T-helper 17 cell (primary cell): ENCODE results near the gene NAT14. TPM values are rescaled to one million over a fixed set of nuclear protein-coding genes. Genes with fewer than 3 reads are reported as not detected.
"Not testable (repeated sequence)": the region's sequence is repeated elsewhere in the genome, so short reads cannot be mapped to it uniquely, and the experiment has no call there.

Source experiments
- ATAC-seq: fragments of 150-1000 bp; cut with Tn5 transposase; 2 replicates; pipeline ENCODE4 v1.10.0; 2021; ENCODE audit warnings: mild to moderate bottlenecking, moderate library complexity
- DNase-seq, 3 donors: peaks; one replicate each; pipeline versions ENCODE4 v3.0.0 to v3.0.0-alpha.2; 2020 to 2021
- H3K9me3 ChIP-seq: one replicate; pipeline ENCODE4 v1.7.0; 2013; ENCODE audit warnings: low read length, mild to moderate bottlenecking; ENCODE audit not compliant: control insufficient read depth, poor library complexity, severe bottlenecking
- H3K27ac Mint-ChIP-seq: one replicate; pipeline ENCODE4 v1.8.0; 2022; ENCODE audit warnings: mild to moderate bottlenecking, moderate library complexity, mixed read lengths
- H3K27me3 Mint-ChIP-seq: one replicate; pipeline ENCODE4 v1.8.0; 2022; ENCODE audit warnings: mixed read lengths
- H3K36me3 Mint-ChIP-seq: one replicate; pipeline ENCODE4 v1.8.0; 2022; ENCODE audit warnings: low read depth, mixed read lengths
- H3K4me1 Mint-ChIP-seq: one replicate; pipeline ENCODE4 v1.8.0; 2022; ENCODE audit warnings: mild to moderate bottlenecking, mixed read lengths
- H3K4me3 Mint-ChIP-seq: one replicate; pipeline ENCODE4 v1.8.0; 2022; ENCODE audit warnings: mild to moderate bottlenecking, moderate library complexity, mixed read lengths
- total RNA-seq, 4 donors: library from RNA in 2 of 4; stranded (reverse) in 2 of 4; gene quantifications; one replicate each; pipeline ENCODE4 v1.2.3 and lab custom pipeline; 2022 to 2026

The NAT14 gene
- total RNA-seq, 2 donors from 2014 or later, result 9.1 to 11.9 TPM

- H3K9me3 ChIP-seq, result no peaks in the 10 kb centered on the region
- no peaks in the 10 kb centered on the region for H3K27me3 Mint-ChIP-seq
- no peak overlapping the region for H3K27ac Mint-ChIP-seq
- no peak for ATAC-seq
- no peaks in the 10 kb centered on the region for H3K36me3 Mint-ChIP-seq
- no peaks in the 10 kb centered on the region for H3K4me1 Mint-ChIP-seq
- H3K4me3 Mint-ChIP-seq, result no peak overlapping the region
- no peak for DNase-seq
These were observed 41.5 kb downstream of the NAT14 start for GRCh38 chr19:55526216-55527196.

GRCh38 chr19:55527197-55528029 lies 42.4 kb downstream of the NAT14 start:
- H3K27me3 Mint-ChIP-seq, result no peaks in the 10 kb centered on the region
- H3K27ac Mint-ChIP-seq, result no peak overlapping the region
- H3K4me1 Mint-ChIP-seq, result no peaks in the 10 kb centered on the region
- H3K9me3 ChIP-seq, result no peaks in the 10 kb centered on the region
- no peaks in the 10 kb centered on the region for H3K36me3 Mint-ChIP-seq
- DNase-seq (no peak), ATAC-seq (no peak)
- no peak overlapping the region for H3K4me3 Mint-ChIP-seq

- ATAC-seq (no peak), DNase-seq (no peak)
- H3K27me3 Mint-ChIP-seq, result no peaks in the 10 kb centered on the region
- H3K27ac Mint-ChIP-seq, result no peak overlapping the region
- no peak overlapping the region for H3K4me3 Mint-ChIP-seq
- no peaks in the 10 kb centered on the region for H3K9me3 ChIP-seq
- no peaks in the 10 kb centered on the region for H3K4me1 Mint-ChIP-seq
- H3K36me3 Mint-ChIP-seq, result no peaks in the 10 kb centered on the region
These were observed 43.2 kb downstream of the NAT14 start for GRCh38 chr19:55528030-55528803.

GRCh38 chr19:55529636-55530234 lies 44.7 kb downstream of the NAT14 start:
- no peak for DNase-seq
- H3K27ac Mint-ChIP-seq, result no peak overlapping the region

GRCh38 chr19:55530996-55531395 lies 46.0 kb downstream of the NAT14 start:
- Mint-ChIP-seq H3K36me3 (no peaks in the 10 kb centered on the region), H3K4me1 (no peaks in the 10 kb centered on the region), H3K27ac (no peak overlapping the region), H3K27me3 (peaks cover 6% of the 10 kb centered on the region), H3K4me3 (no peak overlapping the region)
- no peak for DNase-seq
- no peak for ATAC-seq
- H3K9me3 ChIP-seq, result no peaks in the 10 kb centered on the region

More at GRCh38 chr19:55529636-55530234, 44.7 kb downstream of the NAT14 start:
- Mint-ChIP-seq H3K27me3 (peaks cover 6% of the 10 kb centered on the region), H3K36me3 (no peaks in the 10 kb centered on the region), H3K4me1 (no peaks in the 10 kb centered on the region), H3K4me3 (no peak overlapping the region)
- no peak for ATAC-seq
- H3K9me3 ChIP-seq, result no peaks in the 10 kb centered on the region

- not testable (repeated sequence) for H3K9me3 ChIP-seq, H3K36me3 Mint-ChIP-seq, H3K4me3 Mint-ChIP-seq, DNase-seq, H3K27ac Mint-ChIP-seq, H3K4me1 Mint-ChIP-seq, H3K27me3 Mint-ChIP-seq, ATAC-seq
These were observed 49.3 kb downstream of the NAT14 start for GRCh38 chr19:55534280-55534679.

GRCh38 chr19:55535173-55535964 lies 50.4 kb downstream of the NAT14 start:
- H3K36me3 Mint-ChIP-seq, result no peaks in the 10 kb centered on the region
- no peaks in the 10 kb centered on the region for H3K9me3 ChIP-seq
- no peak for ATAC-seq
- peaks cover 6% of the 10 kb centered on the region for H3K27me3 Mint-ChIP-seq
- no peak overlapping the region for H3K27ac Mint-ChIP-seq
- DNase-seq, result no peak
- H3K4me3 Mint-ChIP-seq, result no peak overlapping the region
- H3K4me1 Mint-ChIP-seq, result no peaks in the 10 kb centered on the region

- H3K36me3 Mint-ChIP-seq, result no peaks in the 10 kb centered on the region
- H3K27ac Mint-ChIP-seq, result no peak overlapping the region
- H3K4me3 Mint-ChIP-seq, result no peak overlapping the region
- no peaks in the 10 kb centered on the region for H3K9me3 ChIP-seq
- H3K4me1 Mint-ChIP-seq, result no peaks in the 10 kb centered on the region
- DNase-seq (no peak), ATAC-seq (no peak)
- peaks cover 6% of the 10 kb centered on the region for H3K27me3 Mint-ChIP-seq
These were observed 51.0 kb downstream of the NAT14 start for GRCh38 chr19:55535965-55536350.

- H3K4me3 Mint-ChIP-seq, result no peak overlapping the region
- H3K27ac Mint-ChIP-seq, result no peak overlapping the region
- H3K36me3 Mint-ChIP-seq, result no peaks in the 10 kb centered on the region
These were observed 51.4 kb downstream of the NAT14 start for GRCh38 chr19:55536366-55536765.

More at GRCh38 chr19:55536366-55536765, 51.4 kb downstream of the NAT14 start:
- ATAC-seq (no peak), DNase-seq (no peak)
- Mint-ChIP-seq H3K4me1 (no peaks in the 10 kb centered on the region), H3K27me3 (peaks cover 6% of the 10 kb centered on the region)
- H3K9me3 ChIP-seq, result no peaks in the 10 kb centered on the region

Other genes with a start within 250 kb of the NAT14 start
- 100 to 1,000 TPM; 183 to 186 TPM for gene PPP6R1, start 226.2 kb upstream of the NAT14 start, total RNA-seq
- 10 to 100 TPM; 19.1 to 23.1 TPM for gene HSPBP1, start 205.1 kb upstream of the NAT14 start, total RNA-seq
- 1 to 10 TPM; 3.0 to 7.4 TPM for gene BRSK1, start 201.2 kb upstream of the NAT14 start, total RNA-seq
- under 1 TPM in 1 of 2 donors, not detected in 1; 0.75 TPM for gene TMEM150B, start 159.8 kb upstream of the NAT14 start, total RNA-seq
- 100 to 1,000 TPM in 1 of 2 donors, 10 to 100 TPM in 1; 66.6 to 103 TPM for gene KMT5C, start 145.3 kb upstream of the NAT14 start, total RNA-seq
- 1 to 10 TPM in 1 of 2 donors, under 1 TPM in 1; 0.62 to 1.4 TPM for gene COX6B2, start 130.5 kb upstream of the NAT14 start, total RNA-seq
- under 1 TPM in 1 of 2 donors, not detected in 1; 0.07 TPM for gene GARIN5B, start 121.9 kb upstream of the NAT14 start, total RNA-seq
- under 1 TPM; 0.25 to 0.89 TPM for gene IL11, start 114.7 kb upstream of the NAT14 start, total RNA-seq
- gene TMEM190, start 108.4 kb upstream of the NAT14 start, total RNA-seq, result not detected
- gene TMEM238, start 100.9 kb upstream of the NAT14 start, total RNA-seq, result 10 to 100 TPM; 14.6 to 19.5 TPM
- 1,000 to 10,000 TPM; 3,164 to 3,616 TPM for gene RPL28, start 99.3 kb upstream of the NAT14 start, total RNA-seq
- gene UBE2S, start 77.4 kb upstream of the NAT14 start, total RNA-seq, result 10 to 100 TPM; 64.6 to 78.1 TPM
- gene SHISA7, start 41.9 kb upstream of the NAT14 start, total RNA-seq, result not detected
- 1 to 10 TPM; 6.5 to 7.2 TPM for gene ISOC2, start 23.5 kb upstream of the NAT14 start, total RNA-seq
- not detected for gene C19orf85, start 20.4 kb upstream of the NAT14 start, total RNA-seq
- 10 to 100 TPM; 19.4 to 25.5 TPM for gene ZNF628, start 8.6 kb upstream of the NAT14 start, total RNA-seq
- under 1 TPM; 0.08 to 0.47 TPM for gene SSC5D, start 3.2 kb downstream of the NAT14 start, total RNA-seq
- not detected for gene SBK2, start 51.9 kb downstream of the NAT14 start, total RNA-seq
- gene SBK3, start 60.4 kb downstream of the NAT14 start, total RNA-seq, result not detected
- gene ZNF579, start 95.7 kb downstream of the NAT14 start, total RNA-seq, result 1 to 10 TPM; 5.9 to 6.2 TPM
- 10 to 100 TPM in 1 of 2 donors, 1 to 10 TPM in 1; 9.2 to 10.7 TPM for gene FIZ1, start 114.3 kb downstream of the NAT14 start, total RNA-seq
- gene ZNF524, start 115.1 kb downstream of the NAT14 start, total RNA-seq, result 10 to 100 TPM; 16.6 to 17.0 TPM
- gene ZNF865, start 120.5 kb downstream of the NAT14 start, total RNA-seq, result 10 to 100 TPM; 12.6 to 12.8 TPM
- gene ZNF784, start 139.4 kb downstream of the NAT14 start, total RNA-seq, result 10 to 100 TPM; 11.3 to 13.8 TPM
- 10 to 100 TPM; 40.3 to 41.8 TPM for gene ZNF580, start 155.8 kb downstream of the NAT14 start, total RNA-seq
- gene ZNF581, start 158.5 kb downstream of the NAT14 start, total RNA-seq, result 10 to 100 TPM; 24.7 to 26.3 TPM
- 1 to 10 TPM; 1.1 to 1.6 TPM for gene CCDC106, start 163.0 kb downstream of the NAT14 start, total RNA-seq
- 100 to 1,000 TPM; 248 to 258 TPM for gene U2AF2, start 169.8 kb downstream of the NAT14 start, total RNA-seq
- 10 to 100 TPM; 42.5 to 44.1 TPM for gene EPN1, start 190.0 kb downstream of the NAT14 start, total RNA-seq